DOHH2 (cell line): ENCODE data around the gene IL13RA2.

Source experiments
- H3F3A ChIP-seq: fragments of 200-600 bp; sonication (generic), shearing (Covaris generic); 2 replicates; pipeline ENCODE4 v1.6.0; 2016; ENCODE audit warnings: antibody characterized with exemption, mild to moderate bottlenecking; ENCODE audit not compliant: control insufficient read depth, insufficient read depth
- H3K27ac ChIP-seq: fragments of 200-600 bp; sonication (generic); 2 replicates; pipeline ENCODE4 v1.5.1; 2014; ENCODE audit warnings: low read depth, mild to moderate bottlenecking, low read length, moderate library complexity
- H3K27me3 ChIP-seq: fragments of 200-600 bp; sonication (generic); 2 replicates; pipeline ENCODE4 v1.6.1; 2014; ENCODE audit warnings: mild to moderate bottlenecking, low read length, mixed read lengths; ENCODE audit not compliant: control insufficient read depth
- H3K36me3 ChIP-seq: fragments of 200-600 bp; sonication (generic); 2 replicates; pipeline ENCODE4 v1.6.1; 2014; ENCODE audit warnings: mild to moderate bottlenecking, low read length, moderate library complexity, mixed read lengths; ENCODE audit not compliant: control insufficient read depth
- H3K4me1 ChIP-seq: fragments of 200-600 bp; sonication (generic); 2 replicates; pipeline ENCODE4 v1.6.1; 2014; ENCODE audit warnings: mild to moderate bottlenecking, low read length, mixed read lengths; ENCODE audit not compliant: control insufficient read depth
- H3K4me2 ChIP-seq: fragments of 200-600 bp; sonication (generic); 2 replicates; pipeline ENCODE4 v1.6.0; 2014; ENCODE audit warnings: mild to moderate bottlenecking, low read length, moderate library complexity
- H3K4me3 ChIP-seq: fragments of 200-600 bp; sonication (generic); 2 replicates; pipeline ENCODE4 v1.5.1; 2014; ENCODE audit warnings: mild to moderate bottlenecking, low read length, mixed read lengths
- H3K79me2 ChIP-seq: fragments of 200-600 bp; sonication (generic); 2 replicates; pipeline ENCODE4 v1.6.1; 2014; ENCODE audit warnings: mild to moderate bottlenecking, low read length, mixed read lengths; ENCODE audit not compliant: control insufficient read depth
- H3K9me2 ChIP-seq: fragments of 200-600 bp; sonication (generic); replicated peaks from 2 replicates; pipeline ENCODE4 v1.6.1; 2014; ENCODE audit warnings: mild to moderate bottlenecking, low read length, mixed read lengths; ENCODE audit not compliant: control insufficient read depth
- H3K9me3 ChIP-seq: fragments of 200-600 bp; sonication (generic); 2 replicates; pipeline ENCODE4 v1.6.1; 2014; ENCODE audit warnings: antibody characterized with exemption, low read length, mixed read lengths; ENCODE audit not compliant: control insufficient read depth, insufficient read depth
- H4K20me1 ChIP-seq: fragments of 200-600 bp; sonication (generic); 2 replicates; pipeline ENCODE4 v1.6.0; 2014; ENCODE audit warnings: low read depth, mild to moderate bottlenecking, antibody characterized with exemption, low read length, moderate library complexity; ENCODE audit not compliant: control insufficient read depth, insufficient read depth
- EZH2phosphoT487 ChIP-seq: fragments of 200-600 bp; sonication (generic); IDR thresholded peaks from 2 replicates; pipeline ENCODE4 v1.6.1; 2017; ENCODE audit warnings: borderline replicate concordance, mild to moderate bottlenecking, antibody characterized with exemption, low read length, moderate library complexity, mixed read lengths
- TF ChIP-seq, protein P1 (sequence below): fragments of 200-600 bp; sonication (generic); IDR thresholded peaks from one replicate; pipeline ENCODE4 v1.5.1; 2014; ENCODE audit warnings: antibody characterized with exemption, mild to moderate bottlenecking, low read depth, low read length; ENCODE audit not compliant: poor library complexity, severe bottlenecking

Gene IL13RA2

GRCh38 chrX:114999906-115000305 lies 17.5 kb downstream of the IL13RA2 start:
- TF ChIP-seq, protein P1, sequence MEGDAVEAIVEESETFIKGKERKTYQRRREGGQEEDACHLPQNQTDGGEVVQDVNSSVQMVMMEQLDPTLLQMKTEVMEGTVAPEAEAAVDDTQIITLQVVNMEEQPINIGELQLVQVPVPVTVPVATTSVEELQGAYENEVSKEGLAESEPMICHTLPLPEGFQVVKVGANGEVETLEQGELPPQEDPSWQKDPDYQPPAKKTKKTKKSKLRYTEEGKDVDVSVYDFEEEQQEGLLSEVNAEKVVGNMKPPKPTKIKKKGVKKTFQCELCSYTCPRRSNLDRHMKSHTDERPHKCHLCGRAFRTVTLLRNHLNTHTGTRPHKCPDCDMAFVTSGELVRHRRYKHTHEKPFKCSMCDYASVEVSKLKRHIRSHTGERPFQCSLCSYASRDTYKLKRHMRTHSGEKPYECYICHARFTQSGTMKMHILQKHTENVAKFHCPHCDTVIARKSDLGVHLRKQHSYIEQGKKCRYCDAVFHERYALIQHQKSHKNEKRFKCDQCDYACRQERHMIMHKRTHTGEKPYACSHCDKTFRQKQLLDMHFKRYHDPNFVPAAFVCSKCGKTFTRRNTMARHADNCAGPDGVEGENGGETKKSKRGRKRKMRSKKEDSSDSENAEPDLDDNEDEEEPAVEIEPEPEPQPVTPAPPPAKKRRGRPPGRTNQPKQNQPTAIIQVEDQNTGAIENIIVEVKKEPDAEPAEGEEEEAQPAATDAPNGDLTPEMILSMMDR: no peak
- TF ChIP-seq EZH2phosphoT487: no peak
- H3K79me2 ChIP-seq: no peaks in the 10 kb centered on the region
- H3K9me3 ChIP-seq: no peaks in the 10 kb centered on the region
- no peaks in the 10 kb centered on the region for H3K27me3 ChIP-seq
- no peak overlapping the region for H3K27ac ChIP-seq
- no peak overlapping the region for H3K4me2 ChIP-seq
- no peaks in the 10 kb centered on the region for H3F3A ChIP-seq
- H3K36me3 ChIP-seq: no peaks in the 10 kb centered on the region
- H3K9me2 ChIP-seq: no peaks in the 10 kb centered on the region
- H3K4me1 ChIP-seq: no peaks in the 10 kb centered on the region
- H4K20me1 ChIP-seq: no peaks in the 10 kb centered on the region
- H3K4me3 ChIP-seq: no peak overlapping the region

DNA sequence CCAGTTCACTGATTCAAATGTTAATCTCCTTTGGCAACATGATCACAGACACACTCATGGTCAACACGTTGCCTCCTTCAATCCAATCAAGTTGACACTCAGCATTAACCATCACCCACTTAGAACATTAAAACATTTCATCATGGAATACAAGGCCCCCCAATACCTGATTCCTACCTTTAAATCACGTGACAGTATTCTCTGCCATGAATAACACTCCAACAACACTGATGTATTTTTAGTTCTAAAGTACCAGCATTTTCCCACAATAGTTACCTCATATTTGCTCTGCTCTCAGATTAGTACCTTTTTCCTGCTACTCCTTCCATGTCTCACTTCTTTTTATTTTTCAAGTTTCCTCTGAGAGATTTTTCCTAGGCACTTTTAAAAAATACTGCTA lies 19.6 kb downstream of the IL13RA2 start:
- Histone ChIP-seq H3K4me2 (no peak overlapping the region), H4K20me1 (no peaks in the 10 kb centered on the region), H3K27me3 (no peaks in the 10 kb centered on the region), H3K27ac (no peak overlapping the region), H3K9me3 (no peaks in the 10 kb centered on the region), H3K9me2 (no peaks in the 10 kb centered on the region), H3K36me3 (no peaks in the 10 kb centered on the region), H3K4me3 (no peak overlapping the region), H3K4me1 (no peaks in the 10 kb centered on the region), H3K79me2 (no peaks in the 10 kb centered on the region), H3F3A (no peaks in the 10 kb centered on the region)
- no peak for TF ChIP-seq EZH2phosphoT487

- Histone ChIP-seq H3K4me3 (no peak overlapping the region), H3K27ac (no peak overlapping the region), H3K79me2 (no peaks in the 10 kb centered on the region), H3K36me3 (no peaks in the 10 kb centered on the region), H3K9me2 (no peaks in the 10 kb centered on the region), H3K27me3 (no peaks in the 10 kb centered on the region), H3F3A (no peaks in the 10 kb centered on the region), H3K4me1 (no peaks in the 10 kb centered on the region), H3K4me2 (no peak overlapping the region), H4K20me1 (no peaks in the 10 kb centered on the region), H3K9me3 (no peaks in the 10 kb centered on the region)
- no peak for TF ChIP-seq EZH2phosphoT487
- TF ChIP-seq, protein P1: no peak
These were observed 31.3 kb downstream of the IL13RA2 start for GRCh38 chrX:114985967-114986592.

- no peaks in the 10 kb centered on the region for H3K9me3 ChIP-seq
- H3K36me3 ChIP-seq: no peaks in the 10 kb centered on the region
- no peaks in the 10 kb centered on the region for H3K4me1 ChIP-seq
- H3F3A ChIP-seq: no peaks in the 10 kb centered on the region
- H3K9me2 ChIP-seq: no peaks in the 10 kb centered on the region
- no peak for TF ChIP-seq EZH2phosphoT487
- TF ChIP-seq, protein P1: no peak
- H3K27ac ChIP-seq: no peak overlapping the region
- H3K79me2 ChIP-seq: no peaks in the 10 kb centered on the region
- H3K4me3 ChIP-seq: no peak overlapping the region
- H4K20me1 ChIP-seq: no peaks in the 10 kb centered on the region
- H3K27me3 ChIP-seq: no peaks in the 10 kb centered on the region
- no peak overlapping the region for H3K4me2 ChIP-seq
These were observed 41.1 kb downstream of the IL13RA2 start for GRCh38 chrX:114976292-114976691.
